PC-9 (cell line): ENCODE results near the gene PLAGL2. TPM values are rescaled to one million over a fixed set of nuclear protein-coding genes. Genes with fewer than 3 reads are reported as not detected.

Experiments
- BruUV-seq: library from RNA; stranded (reverse); fragments of 400-500 nt; replicated peaks from 2 replicates; lab custom pipeline; 2021; lab: Mats Ljungman, UMichigan
- CTCF ChIA-PET: fragments of 300-600 bp; sonication (Branson Sonifier 250); formaldehyde crosslinking; loops from one replicate; lab custom pipeline; 2022; ENCODE audit warnings: antibody characterized with exemption; lab: Charles Lee
- POLR2A ChIA-PET: fragments of 300-600 bp; sonication (Branson Sonifier 250); formaldehyde crosslinking; loops from one replicate; lab custom pipeline; 2022; ENCODE audit warnings: antibody characterized with exemption; ENCODE audit not compliant: unreplicated experiment; lab: Charles Lee
- DNase-seq, 2 experiments: peaks; one replicate each; pipeline versions ENCODE4 v3.0.0 to v3.0.0-alpha.2; 2015 to 2022; ENCODE audit warnings: mixed read lengths in 1 of 2
- H2AFZ ChIP-seq: fragments of 200-600 bp; sonication (generic); 2 replicates; pipeline ENCODE4 v1.8.1; 2017; ENCODE audit warnings: antibody characterized with exemption
- H3F3A ChIP-seq: fragments of 200-600 bp; sonication (generic); 2 replicates; pipeline ENCODE4 v1.8.1; 2017; ENCODE audit warnings: antibody characterized with exemption, mild to moderate bottlenecking, low read depth; ENCODE audit not compliant: insufficient read depth
- H3K27ac ChIP-seq: fragments of 200-600 bp; sonication (generic); 2 replicates; pipeline ENCODE4 v1.6.1; 2016; ENCODE audit warnings: mixed run types
- H3K27me3 ChIP-seq: fragments of 200-600 bp; sonication (generic); 2 replicates; pipeline ENCODE4 v1.6.1; 2016; ENCODE audit warnings: low read depth, mixed run types; ENCODE audit not compliant: insufficient read depth
- H3K36me3 ChIP-seq: fragments of 200-600 bp; sonication (generic); 2 replicates; pipeline ENCODE4 v1.6.1; 2016; ENCODE audit warnings: low read depth, mixed run types
- H3K4me1 ChIP-seq: fragments of 200-600 bp; sonication (generic); replicated peaks from 2 replicates; pipeline ENCODE4 v1.6.1; 2016; ENCODE audit warnings: mixed run types; ENCODE audit not compliant: insufficient read depth
- H3K4me2 ChIP-seq: fragments of 200-600 bp; sonication (generic); 2 replicates; pipeline ENCODE4 v1.6.1; 2017; ENCODE audit warnings: mixed run types
- H3K4me3 ChIP-seq: fragments of 200-600 bp; sonication (generic); 2 replicates; pipeline ENCODE4 v1.6.1; 2016; ENCODE audit warnings: mixed run types
- H3K79me2 ChIP-seq: fragments of 200-600 bp; sonication (generic); 2 replicates; pipeline ENCODE4 v1.6.1; 2017; ENCODE audit warnings: low read depth, mixed run types
- H3K9me2 ChIP-seq: fragments of 200-600 bp; sonication (generic); 2 replicates; pipeline ENCODE4 v1.8.1; 2017; ENCODE audit warnings: mild to moderate bottlenecking; ENCODE audit not compliant: insufficient read depth
- H3K9me3 ChIP-seq: fragments of 200-600 bp; sonication (generic); 2 replicates; pipeline ENCODE4 v1.8.1; 2016; ENCODE audit warnings: low read depth; ENCODE audit not compliant: insufficient read depth
- H4K20me1 ChIP-seq: fragments of 200-600 bp; sonication (generic); 2 replicates; pipeline ENCODE4 v1.8.1; 2017; ENCODE audit not compliant: insufficient read depth
- EZH2 ChIP-seq: fragments of 200-600 bp; sonication (generic); IDR thresholded peaks from 2 replicates; pipeline ENCODE4 v1.8.0; 2017; ENCODE audit warnings: antibody characterized with exemption, low read depth
- intact Hi-C: fragments of 100-400 bp; cut with micrococcal nuclease; formaldehyde crosslinking; loops from one replicate; pipeline ENCODE4 v1.10.0; 2022; ENCODE audit not compliant: unreplicated experiment
- total RNA-seq: library from RNA; stranded (reverse); gene quantifications from 2 replicates; pipeline ENCODE4 v1.2.3, GENCODE V29; 2021
- TF ChIP-seq, protein P1 (sequence below): fragments of 200-600 bp; sonication (generic); conservative IDR thresholded peaks from 2 replicates; pipeline ENCODE4 v1.6.1; 2017; ENCODE audit warnings: mixed run types, antibody characterized with exemption, mild to moderate bottlenecking, moderate library complexity

The PLAGL2 gene
- total RNA-seq, 1 experiment from 2014 or later = 23.8 TPM

DNA sequence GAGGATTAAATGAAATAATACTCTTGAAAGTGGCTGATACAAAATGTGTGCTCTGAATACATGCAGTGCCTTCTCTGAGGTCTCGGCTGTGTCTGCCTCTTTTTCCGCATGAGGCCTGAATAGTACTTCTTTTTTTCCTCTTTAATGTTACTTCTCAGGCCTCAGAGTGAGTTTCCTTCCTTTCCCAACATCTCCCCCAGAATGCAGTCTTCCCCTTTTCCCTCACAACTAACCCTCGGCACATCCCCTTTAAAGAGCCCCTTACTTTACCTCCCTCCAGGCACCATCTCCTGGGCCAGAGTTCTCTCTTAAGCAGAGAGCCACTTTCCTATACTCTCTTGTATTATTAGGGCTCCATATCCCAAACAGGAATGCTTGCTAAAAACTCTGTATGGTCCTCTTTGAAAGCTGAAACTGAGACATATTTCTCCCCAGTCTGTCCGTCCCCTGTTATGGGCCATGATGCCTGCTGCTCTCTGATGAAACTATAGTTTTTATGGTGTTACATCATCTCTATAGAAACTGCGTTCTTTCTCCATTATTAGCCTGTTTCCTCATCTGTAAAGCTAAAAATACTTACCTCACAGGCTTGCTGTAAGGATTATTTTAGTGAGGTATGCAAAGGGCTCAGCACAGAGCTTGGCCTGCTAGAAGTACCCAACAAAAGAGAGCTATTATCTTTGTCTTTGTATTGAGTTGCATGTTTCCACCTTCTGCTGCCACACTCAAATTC is 2.3 kb downstream of the PLAGL2 start:
- peak overlapping the region; percentile 23 for H3K27ac ChIP-seq
- H3K9me2 ChIP-seq = no peaks in the 10 kb centered on the region
- H3K27me3 ChIP-seq = no peaks in the 10 kb centered on the region
- no peak overlapping the region for H3K4me3 ChIP-seq
- H3K36me3 ChIP-seq = peaks cover 11% of the 10 kb centered on the region
- no peaks in the 10 kb centered on the region for H3K9me3 ChIP-seq
- intact Hi-C loops = loop anchor here (5.0 kb wide), 2 partner anchors 72 to 127 kb away; partner anchors contain the start of gene KIF3B
- peaks cover 41% of the 10 kb centered on the region for H3K4me1 ChIP-seq
- H2AFZ ChIP-seq = no peak overlapping the region
- no TSS peak for BruUV-seq
- peak in 1 of 2 experiments; percentile 10 for DNase-seq
- CTCF ChIA-PET = interaction anchor here (0.5 kb wide), 1 partner anchor 572 kb away, joined by 6 read pairs; no protein-coding TSS in a partner anchor
- TF ChIP-seq, protein P1, sequence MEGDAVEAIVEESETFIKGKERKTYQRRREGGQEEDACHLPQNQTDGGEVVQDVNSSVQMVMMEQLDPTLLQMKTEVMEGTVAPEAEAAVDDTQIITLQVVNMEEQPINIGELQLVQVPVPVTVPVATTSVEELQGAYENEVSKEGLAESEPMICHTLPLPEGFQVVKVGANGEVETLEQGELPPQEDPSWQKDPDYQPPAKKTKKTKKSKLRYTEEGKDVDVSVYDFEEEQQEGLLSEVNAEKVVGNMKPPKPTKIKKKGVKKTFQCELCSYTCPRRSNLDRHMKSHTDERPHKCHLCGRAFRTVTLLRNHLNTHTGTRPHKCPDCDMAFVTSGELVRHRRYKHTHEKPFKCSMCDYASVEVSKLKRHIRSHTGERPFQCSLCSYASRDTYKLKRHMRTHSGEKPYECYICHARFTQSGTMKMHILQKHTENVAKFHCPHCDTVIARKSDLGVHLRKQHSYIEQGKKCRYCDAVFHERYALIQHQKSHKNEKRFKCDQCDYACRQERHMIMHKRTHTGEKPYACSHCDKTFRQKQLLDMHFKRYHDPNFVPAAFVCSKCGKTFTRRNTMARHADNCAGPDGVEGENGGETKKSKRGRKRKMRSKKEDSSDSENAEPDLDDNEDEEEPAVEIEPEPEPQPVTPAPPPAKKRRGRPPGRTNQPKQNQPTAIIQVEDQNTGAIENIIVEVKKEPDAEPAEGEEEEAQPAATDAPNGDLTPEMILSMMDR = no peak
- TF ChIP-seq EZH2 = no peak
- peaks cover 37% of the 10 kb centered on the region for H4K20me1 ChIP-seq
- peaks cover 79% of the 10 kb centered on the region for H3K79me2 ChIP-seq
- H3F3A ChIP-seq = peaks cover 15% of the 10 kb centered on the region; the same call in 1 of the 2 replicates
- POLR2A ChIA-PET = interaction anchor here (0.7 kb wide), 1 partner anchor 237 kb away, joined by 3 read pairs; no protein-coding TSS in a partner anchor
- H3K4me2 ChIP-seq = peak overlapping the region; percentile 99

DNA sequence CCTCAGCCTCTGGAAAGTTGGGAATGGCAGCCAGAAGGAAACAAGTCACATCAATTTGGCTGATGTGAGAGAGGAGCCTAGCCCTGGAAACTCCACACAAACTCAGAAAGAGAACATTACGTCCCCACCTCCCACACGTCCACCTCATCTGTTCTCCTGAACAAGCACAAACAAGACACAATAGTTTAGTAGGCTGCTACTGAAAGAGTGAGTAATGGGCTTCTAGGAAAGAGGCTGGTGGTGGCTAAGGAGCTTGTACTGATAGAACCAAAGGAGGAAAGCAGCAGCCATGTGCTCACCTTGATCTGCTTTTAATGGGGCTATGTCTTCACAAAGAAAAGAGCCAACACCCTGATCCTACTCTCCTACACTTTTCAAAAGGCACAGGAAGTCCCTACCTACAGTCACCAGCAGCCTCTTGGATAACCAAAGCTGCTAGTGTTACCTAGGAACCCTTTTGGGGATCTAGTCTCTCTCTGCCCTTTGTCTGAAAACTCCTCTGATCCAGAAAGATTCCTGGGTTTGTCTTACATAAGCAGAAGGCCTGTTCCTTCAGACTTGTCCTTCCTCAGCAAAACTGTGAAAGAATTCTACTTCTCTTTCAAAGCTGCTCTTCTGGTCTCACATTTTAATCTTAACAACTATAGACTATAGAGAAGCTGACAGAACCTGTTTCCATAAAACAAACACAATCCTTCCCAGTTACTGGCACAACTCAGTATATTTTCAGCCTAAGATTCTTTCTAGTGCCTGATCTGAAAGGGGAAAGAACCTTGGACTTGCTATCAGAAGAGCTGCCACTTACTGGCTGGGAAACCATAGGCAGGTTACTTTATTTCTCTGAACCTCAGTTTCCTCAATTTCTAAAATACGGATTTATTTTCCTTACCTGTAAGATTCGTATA is 3.1 kb downstream of the PLAGL2 start:
- Histone ChIP-seq H3K9me2 (no peaks in the 10 kb centered on the region), H3K4me2 (peak overlapping the region; percentile 99), H3K27ac (peak overlapping the region; percentile 23), H3K36me3 (peaks cover 12% of the 10 kb centered on the region), H3K27me3 (no peaks in the 10 kb centered on the region), H3K79me2 (peaks cover 71% of the 10 kb centered on the region), H3K4me3 (no peak overlapping the region), H2AFZ (no peak overlapping the region), H3K4me1 (peaks cover 41% of the 10 kb centered on the region), H3K9me3 (no peaks in the 10 kb centered on the region), H3F3A (peaks cover 20% of the 10 kb centered on the region; the same call in 1 of the 2 replicates), H4K20me1 (peaks cover 42% of the 10 kb centered on the region)
- ChIA-PET CTCF (no interaction called here), POLR2A (interaction anchor here (0.6 kb wide), 1 partner anchor 271 kb away, joined by 3 read pairs; no protein-coding TSS in a partner anchor)
- TF ChIP-seq, protein P1 = no peak
- TF ChIP-seq EZH2 = no peak
- DNase-seq = peak in 1 of 2 experiments; percentile 45
- intact Hi-C loops = loop anchor here (5.0 kb wide), 2 partner anchors 73 to 128 kb away; partner anchors contain the start of gene KIF3B
- no TSS peak for BruUV-seq
